H9 (cell line): ENCODE results near the gene TADA3. TPM values are rescaled to one million over a fixed set of nuclear protein-coding genes. Genes with fewer than 3 reads are reported as not detected.

ENCODE experiments used
- DNase-seq: peaks from one replicate; pipeline ENCODE4 v3.0.0-alpha.2; 2017
- H2AFZ ChIP-seq: one replicate; pipeline ENCODE4 v1.6.1; 2013; ENCODE audit warnings: mild to moderate bottlenecking, low read length, control low read depth, moderate library complexity
- H2AK5ac ChIP-seq: 2 replicates; pipeline ENCODE4 v1.6.1; 2013; ENCODE audit warnings: low read length, control low read depth, mixed read lengths; ENCODE audit not compliant: insufficient read length
- H2BK120ac ChIP-seq: one replicate; pipeline ENCODE4 v1.6.1; 2013; ENCODE audit warnings: low read depth, mild to moderate bottlenecking, low read length, control low read depth, inconsistent platforms; ENCODE audit not compliant: poor library complexity, severe bottlenecking
- H2BK12ac ChIP-seq: 2 replicates; pipeline ENCODE4 v1.6.1; 2013; ENCODE audit warnings: low read length, control low read depth, mixed read lengths, low read depth; ENCODE audit not compliant: insufficient read length
- H2BK15ac ChIP-seq: 2 replicates; pipeline ENCODE4 v1.6.1; 2013; ENCODE audit warnings: low read depth, low read length, control low read depth
- H2BK20ac ChIP-seq: one replicate; pipeline ENCODE4 v1.6.1; 2013; ENCODE audit warnings: low read depth, mild to moderate bottlenecking, low read length, control low read depth, inconsistent platforms; ENCODE audit not compliant: poor library complexity, severe bottlenecking
- H2BK5ac ChIP-seq: 2 replicates; pipeline ENCODE4 v1.6.1; 2013; ENCODE audit warnings: low read length, control low read depth, mixed read lengths; ENCODE audit not compliant: insufficient read length
- H3K14ac ChIP-seq: 2 replicates; pipeline ENCODE4 v1.6.1; 2013; ENCODE audit warnings: low read length, control low read depth; ENCODE audit not compliant: insufficient read depth
- H3K18ac ChIP-seq: 2 replicates; pipeline ENCODE4 v1.6.1; 2013; ENCODE audit warnings: low read depth, mild to moderate bottlenecking, mixed read lengths, low read length, control low read depth; ENCODE audit not compliant: insufficient read length
- H3K23ac ChIP-seq: 2 replicates; pipeline ENCODE4 v1.6.1; 2013; ENCODE audit warnings: low read length, control low read depth, mixed read lengths, low read depth; ENCODE audit not compliant: insufficient read length
- H3K23me2 ChIP-seq: 2 replicates; pipeline ENCODE4 v1.6.1; 2013; ENCODE audit warnings: low read depth, mild to moderate bottlenecking, mixed read lengths, low read length, control low read depth; ENCODE audit not compliant: insufficient read length, poor library complexity, severe bottlenecking
- H3K27ac ChIP-seq: 2 replicates; pipeline ENCODE4 v1.5.1; 2013; ENCODE audit warnings: low read length, control low read depth, mixed read lengths, low read depth; ENCODE audit not compliant: insufficient read length
- H3K27me3 ChIP-seq: 2 replicates; pipeline ENCODE4 v1.6.1; 2013; ENCODE audit warnings: low read length, control low read depth, inconsistent platforms; ENCODE audit not compliant: insufficient read depth
- H3K4ac ChIP-seq: 2 replicates; pipeline ENCODE4 v1.6.1; 2013; ENCODE audit warnings: low read depth, mild to moderate bottlenecking, control low read depth, inconsistent platforms, low read length, moderate library complexity
- H3K4me1 ChIP-seq: 2 replicates; pipeline ENCODE4 v1.6.1; 2013; ENCODE audit warnings: low read length, control low read depth, inconsistent platforms; ENCODE audit not compliant: insufficient read depth
- H3K4me2 ChIP-seq: 2 replicates; pipeline ENCODE4 v1.6.1; 2013; ENCODE audit warnings: low read length, control low read depth, mixed read lengths; ENCODE audit not compliant: insufficient read length, insufficient read depth
- H3K56ac ChIP-seq: 2 replicates; pipeline ENCODE4 v1.6.1; 2013; ENCODE audit warnings: low read depth, mild to moderate bottlenecking, mixed read lengths, low read length, control low read depth; ENCODE audit not compliant: insufficient read length
- H3K79me1 ChIP-seq: 2 replicates; pipeline ENCODE4 v1.6.1; 2013; ENCODE audit warnings: low read depth, mild to moderate bottlenecking, moderate library complexity, low read length, control low read depth, inconsistent platforms; ENCODE audit not compliant: insufficient read depth, poor library complexity, severe bottlenecking
- H3K79me2 ChIP-seq: 2 replicates; pipeline ENCODE4 v1.6.1; 2013; ENCODE audit warnings: low read length, control low read depth, inconsistent platforms; ENCODE audit not compliant: insufficient read depth
- H3K9ac ChIP-seq: 2 replicates; pipeline ENCODE4 v1.6.1; 2013; ENCODE audit warnings: low read length, control low read depth, mixed read lengths; ENCODE audit not compliant: insufficient read length; ENCODE audit errors: extremely low read depth
- H3K9me3 ChIP-seq: one replicate; pipeline ENCODE4 v1.6.1; 2013; ENCODE audit warnings: low read depth, low read length, inconsistent platforms; ENCODE audit not compliant: control insufficient read depth
- H3T11ph ChIP-seq: one replicate; pipeline ENCODE4 v1.6.1; 2013; ENCODE audit warnings: mild to moderate bottlenecking, low read length, control low read depth, inconsistent platforms
- H4K20me1 ChIP-seq: one replicate; pipeline ENCODE4 v1.6.1; 2013; ENCODE audit not compliant: control insufficient read depth, insufficient read length, insufficient read depth
- H4K5ac ChIP-seq: 2 replicates; pipeline ENCODE4 v1.6.1; 2013; ENCODE audit warnings: low read depth, mild to moderate bottlenecking, mixed read lengths, low read length, control low read depth; ENCODE audit not compliant: insufficient read length
- H4K8ac ChIP-seq: replicated peaks from 2 replicates; pipeline ENCODE4 v1.6.1; 2013; ENCODE audit warnings: low read length, control low read depth, mixed read lengths, low read depth; ENCODE audit not compliant: insufficient read length
- H4K91ac ChIP-seq: 2 replicates; pipeline ENCODE4 v1.6.1; 2013; ENCODE audit warnings: low read depth, mild to moderate bottlenecking, moderate library complexity, mixed read lengths, low read length, control low read depth; ENCODE audit not compliant: insufficient read length
- H3K27ac Mint-ChIP-seq, 3 experiments: 2 replicates in 2 of 3; 3 replicates in 1 of 3; pipeline ENCODE4 v1.8.0; 2020 to 2021; ENCODE audit warnings: mixed read lengths in 3 of 3, mild to moderate bottlenecking in 1 of 3, moderate library complexity in 1 of 3
- H3K27me3 Mint-ChIP-seq: 2 replicates; pipeline ENCODE4 v1.8.0; 2021; ENCODE audit warnings: low read depth, mild to moderate bottlenecking, moderate library complexity, mixed read lengths
- H3K36me3 Mint-ChIP-seq, 3 experiments: 2 replicates in 2 of 3; 3 replicates in 1 of 3; pipeline ENCODE4 v1.8.0; 2020 to 2021; ENCODE audit warnings: low read depth in 3 of 3, mixed read lengths in 3 of 3; ENCODE audit not compliant: insufficient read depth in 1 of 3
- H3K4me1 Mint-ChIP-seq, 2 experiments: 2 replicates each; pipeline ENCODE4 v1.8.0; 2020; ENCODE audit warnings: mixed read lengths in 2 of 2
- H3K4me3 Mint-ChIP-seq, 2 experiments: 2 replicates in 1 of 2; 3 replicates in 1 of 2; pipeline ENCODE4 v1.8.0; 2020 to 2021; ENCODE audit warnings: mild to moderate bottlenecking in 2 of 2, mixed read lengths in 2 of 2, moderate library complexity in 1 of 2
- H3K9me3 Mint-ChIP-seq, 2 experiments: 2 replicates in 1 of 2; 3 replicates in 1 of 2; pipeline ENCODE4 v1.8.0; 2020; ENCODE audit warnings: mild to moderate bottlenecking in 2 of 2, mixed read lengths in 2 of 2, moderate library complexity in 1 of 2
- CTCF ChIP-seq: fragments of 200-600 bp; sonication (generic); conservative IDR thresholded peaks from 3 replicates; pipeline ENCODE4 v1.8.0; 2021; ENCODE audit warnings: antibody characterized with exemption, mild to moderate bottlenecking
- WGBS: extraction: QIAGEN DNeasy Blood & Tissue Kit; methylation state at CpG from one replicate; pipeline ENCODE4 v1.1.7; 2013; ENCODE audit warnings: missing lambda C conversion rate, low lambda C conversion rate, mixed read lengths; ENCODE audit not compliant: insufficient read length; ENCODE audit errors: extremely low coverage; 5-methylcytosine and 5-hydroxymethylcytosine counted together
- total RNA-seq: library from RNA; stranded (reverse); gene quantifications from 2 replicates; pipeline ENCODE4 v1.2.1, GENCODE V29; 2021

The TADA3 gene
- total RNA-seq, 1 experiment from 2014 or later = 49.8 TPM

GRCh38 chr3:9731206-9732079, 60.8 kb downstream of the TADA3 start, which contains the start of gene BRPF1:
TSS of gene BRPF1 (plus strand) at chr3:9731735. CDS start at chr3:9734141, 2,406 bp downstream.
- no CpG with 5 or more reads among the region's 88 CpGs for WGBS
- Histone ChIP-seq H3K4ac (no peak within 1 kb of the TSS; the same call in 1 of the 2 replicates), H2AFZ (peak within 1 kb of the TSS; percentile 68), H3K23ac (no peak within 1 kb of the TSS), H3K4me1 (no peaks in the 10 kb centered on the region), H3K23me2 (peaks cover 14% of the 10 kb centered on the region), H2BK120ac (peak within 1 kb of the TSS; percentile 93), H2BK20ac (no peak within 1 kb of the TSS), H3K27me3 (no peaks in the 10 kb centered on the region), H2BK15ac (no peak within 1 kb of the TSS), H3K18ac (peak within 1 kb of the TSS; percentile 98), H4K5ac (no peak within 1 kb of the TSS), H3K27ac (no peak within 1 kb of the TSS), H4K91ac (peak within 1 kb of the TSS; percentile 15), H2BK5ac (no peak within 1 kb of the TSS), H3K9me3 (no peaks in the 10 kb centered on the region), H3K14ac (peak within 1 kb of the TSS; percentile 100), H3T11ph (peak within 1 kb of the TSS; percentile 96), H2AK5ac (no peak within 1 kb of the TSS), H3K79me2 (peaks cover 13% of the 10 kb centered on the region; the same call in 1 of the 2 replicates), H3K9ac (peak within 1 kb of the TSS; percentile 84), H4K20me1 (peaks cover 2% of the 10 kb centered on the region), H2BK12ac (no peak within 1 kb of the TSS), H3K4me2 (peak within 1 kb of the TSS; percentile 85), H3K56ac (no peak within 1 kb of the TSS), H4K8ac (no peak within 1 kb of the TSS), H3K79me1 (peaks cover 4% of the 10 kb centered on the region)
- H3K4me3 Mint-ChIP-seq = peak within 1 kb of the TSS; percentile 88 to 91
- H3K27ac Mint-ChIP-seq = peak within 1 kb of the TSS; percentile 98 to 99 (median 99)
- peaks cover 24 to 31% of the 10 kb centered on the region in 2 experiments for H3K4me1 Mint-ChIP-seq
- DNase-seq = peak; percentile 100
- TF ChIP-seq CTCF = no peak
- H3K9me3 Mint-ChIP-seq = no peaks in the 10 kb centered on the region; a peak in 1 of 5 replicates
- no peaks in the 10 kb centered on the region for H3K27me3 Mint-ChIP-seq
- peaks cover 9 to 31% (median 26%) of the 10 kb centered on the region in 3 experiments; a peak in 6 of 7 replicates for H3K36me3 Mint-ChIP-seq
